ENCODE measurements around the gene SLC18A2.

The SLC18A2 gene

GRCh38 chr10:117240621-117241529 is at the start of gene SLC18A2:
Gene SLC18A2, plus strand, starts transcription at chr10:117241114. Its CDS starts 580 bp downstream, at chr10:117241694.
- Histone ChIP-seq H3K4me3 (ENCODE audit: low read length) (no peak within 1 kb of the TSS), H3K27me3 (ENCODE audit: control insufficient read depth, low read length) (peaks cover 13% of the 10 kb centered on the region)

DNA sequence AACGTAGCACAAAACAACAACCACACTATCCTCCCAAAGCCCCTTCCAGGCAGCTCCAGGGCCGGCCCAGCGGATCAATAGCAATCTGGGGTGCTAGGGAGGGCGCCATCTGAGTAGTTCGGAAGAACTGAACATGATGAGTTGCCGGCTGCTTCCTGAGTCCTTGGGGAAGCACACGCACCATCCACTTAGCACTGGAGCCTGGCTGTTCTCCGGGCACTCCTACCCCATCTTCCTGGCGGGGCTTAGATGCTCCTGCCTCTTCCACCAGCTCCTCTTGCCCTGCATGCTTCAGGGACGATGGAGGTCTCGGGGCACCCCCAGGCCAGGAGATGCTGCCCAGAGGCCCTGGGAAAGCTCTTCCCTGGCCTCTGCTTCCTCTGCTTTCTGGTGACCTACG is 43.7 kb upstream of the SLC18A2 start, which contains the start of gene KCNK18:
Gene KCNK18, plus strand, starts transcription at position 301 of the 400 bp plus-strand sequence. Its CDS starts 0 bp downstream, at position 301.
- Histone ChIP-seq H3K27ac (ENCODE audit: low read depth, low read length) (no peak within 1 kb of the TSS), H4K20me1 (ENCODE audit: control insufficient read depth, insufficient read depth, low read depth, low read length) (no peaks in the 10 kb centered on the region), H3K27me3 (ENCODE audit: control insufficient read depth, low read length) (no peaks in the 10 kb centered on the region), H3F3A (ENCODE audit: control insufficient read depth, insufficient read depth) (no peaks in the 10 kb centered on the region), H3K4me3 (ENCODE audit: low read length) (no peak within 1 kb of the TSS), H3K4me2 (ENCODE audit: low read length) (no peak within 1 kb of the TSS), H3K9me3 (ENCODE audit: control insufficient read depth, insufficient read depth, low read length) (no peaks in the 10 kb centered on the region), H3K79me2 (ENCODE audit: control insufficient read depth, low read length) (no peaks in the 10 kb centered on the region), H3K36me3 (ENCODE audit: control insufficient read depth, low read length) (no peaks in the 10 kb centered on the region), H3K4me1 (ENCODE audit: control insufficient read depth, low read length) (no peaks in the 10 kb centered on the region), H3K9me2 (replicated peaks; ENCODE audit: control insufficient read depth, low read length) (no peaks in the 10 kb centered on the region)
- TF ChIP-seq CTCF (IDR thresholded peaks at IDR 0.05; ENCODE audit: low read depth, low read length, poor library complexity, severe bottlenecking) (no peak), EZH2phosphoT487 (IDR thresholded peaks at IDR 0.05; ENCODE audit: borderline replicate concordance, low read length) (no peak)

More at GRCh38 chr10:117240621-117241529, at the start of gene SLC18A2:
- peaks cover 11% of the 10 kb centered on the region for H3K4me1 ChIP-seq (ENCODE audit: control insufficient read depth, low read length)
- no peak within 1 kb of the TSS for H3K27ac ChIP-seq (ENCODE audit: low read depth, low read length)
- no peak for TF ChIP-seq EZH2phosphoT487 (IDR thresholded peaks at IDR 0.05; ENCODE audit: borderline replicate concordance, low read length)
- TF ChIP-seq CTCF (IDR thresholded peaks at IDR 0.05; ENCODE audit: low read depth, low read length, poor library complexity, severe bottlenecking), result no peak
- peaks cover 6% of the 10 kb centered on the region; the same call in 1 of the 2 replicates for H3F3A ChIP-seq (ENCODE audit: control insufficient read depth, insufficient read depth)
- no peaks in the 10 kb centered on the region for H3K36me3 ChIP-seq (ENCODE audit: control insufficient read depth, low read length)
- no peaks in the 10 kb centered on the region for H3K79me2 ChIP-seq (ENCODE audit: control insufficient read depth, low read length)
- H4K20me1 ChIP-seq (ENCODE audit: control insufficient read depth, insufficient read depth, low read depth, low read length), result no peaks in the 10 kb centered on the region
- H3K9me2 ChIP-seq (replicated peaks; ENCODE audit: control insufficient read depth, low read length), result no peaks in the 10 kb centered on the region
- H3K9me3 ChIP-seq (ENCODE audit: control insufficient read depth, insufficient read depth, low read length), result peaks cover 4% of the 10 kb centered on the region
- no peak within 1 kb of the TSS for H3K4me2 ChIP-seq (ENCODE audit: low read length)

DNA sequence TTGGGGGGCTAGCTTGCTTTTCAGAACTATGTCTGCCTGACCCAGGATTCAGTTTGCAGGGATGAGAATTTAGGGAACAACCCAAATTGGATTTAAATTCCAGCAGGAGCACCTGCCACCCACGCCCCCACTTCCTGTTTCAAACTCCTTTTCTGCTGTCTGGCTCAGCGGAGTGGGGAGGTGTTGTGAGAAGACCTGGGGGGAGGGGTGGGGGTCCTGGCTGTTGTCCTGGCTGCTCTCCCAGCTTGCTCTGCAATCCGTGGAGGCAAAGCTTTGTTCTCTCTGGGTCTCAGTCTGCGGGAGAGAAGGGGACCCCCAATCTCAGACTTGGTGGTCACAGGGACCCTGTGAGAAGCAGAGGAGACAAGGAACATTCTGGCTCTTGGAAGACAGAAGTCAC is 42.8 kb upstream of the SLC18A2 start:
- H3K9me3 ChIP-seq (ENCODE audit: control insufficient read depth, insufficient read depth, low read length), result no peaks in the 10 kb centered on the region
- H3K4me3 ChIP-seq (ENCODE audit: low read length), result no peak overlapping the region
- H3K4me2 ChIP-seq (ENCODE audit: low read length), result no peak overlapping the region
- H3K36me3 ChIP-seq (ENCODE audit: control insufficient read depth, low read length), result no peaks in the 10 kb centered on the region
- H3K27ac ChIP-seq (ENCODE audit: low read depth, low read length), result no peak overlapping the region
- H3K4me1 ChIP-seq (ENCODE audit: control insufficient read depth, low read length), result no peaks in the 10 kb centered on the region
- no peaks in the 10 kb centered on the region for H3K79me2 ChIP-seq (ENCODE audit: control insufficient read depth, low read length)
- H3K27me3 ChIP-seq (ENCODE audit: control insufficient read depth, low read length), result no peaks in the 10 kb centered on the region
- no peaks in the 10 kb centered on the region for H3F3A ChIP-seq (ENCODE audit: control insufficient read depth, insufficient read depth)
- H3K9me2 ChIP-seq (replicated peaks; ENCODE audit: control insufficient read depth, low read length), result no peaks in the 10 kb centered on the region
- H4K20me1 ChIP-seq (ENCODE audit: control insufficient read depth, insufficient read depth, low read depth, low read length), result no peaks in the 10 kb centered on the region
- no peak for TF ChIP-seq CTCF (IDR thresholded peaks at IDR 0.05; ENCODE audit: low read depth, low read length, poor library complexity, severe bottlenecking)
- TF ChIP-seq EZH2phosphoT487 (IDR thresholded peaks at IDR 0.05; ENCODE audit: borderline replicate concordance, low read length), result no peak
